GM12872 (cell line): Measurements from ENCODE around the gene KCNN4.

Experiments used
- TF ChIP-seq, protein P1 (sequence below): IDR thresholded peaks from 3 replicates; pipeline ENCODE4 v1.5.1; 2011; ENCODE audit warnings: low read depth, mild to moderate bottlenecking, low read length, moderate library complexity; ENCODE audit not compliant: insufficient read depth

The KCNN4 gene

DNA sequence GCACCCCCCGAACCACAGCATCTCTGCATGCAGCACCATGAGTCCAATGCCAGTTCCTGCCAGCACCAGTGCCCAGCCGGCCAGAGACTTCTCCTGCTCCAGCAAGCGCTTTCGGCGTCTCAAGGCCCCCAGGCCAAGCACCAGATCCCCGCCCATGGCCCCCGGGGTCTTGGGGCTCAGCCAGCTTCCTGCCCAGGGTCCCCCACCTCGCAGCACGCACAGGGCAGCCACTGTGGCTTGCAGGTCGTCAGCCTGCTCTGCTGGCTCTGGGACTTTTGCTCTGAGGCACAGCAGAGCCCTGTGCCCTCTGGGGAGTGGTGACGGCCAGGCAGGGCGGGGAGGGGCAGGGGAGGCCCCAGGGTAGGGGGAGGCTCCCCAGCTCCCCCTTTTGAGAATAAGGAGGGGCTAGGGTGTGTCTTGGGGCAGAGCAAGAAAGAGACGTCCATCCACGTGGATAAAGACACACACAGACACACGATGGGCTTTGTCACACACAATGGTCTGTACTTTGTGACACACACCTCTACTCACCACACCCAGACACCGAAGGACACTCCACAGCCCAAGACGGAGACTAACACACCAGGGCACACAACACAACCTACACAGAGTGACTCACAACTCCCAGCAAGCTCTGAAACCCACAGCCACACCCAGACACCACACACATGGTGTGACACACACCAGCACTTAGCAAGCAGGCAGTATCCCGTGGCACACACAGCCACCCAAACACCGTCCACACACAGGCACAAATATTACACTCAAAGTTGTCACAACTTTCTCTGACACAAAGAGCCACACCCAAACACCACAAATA is at the start of gene KCNN4:
Gene KCNN4, minus strand, starts transcription at position 268 of the 820 bp plus-strand sequence. Its CDS starts 112 bp downstream, at position 156.
- TF ChIP-seq, protein P1, sequence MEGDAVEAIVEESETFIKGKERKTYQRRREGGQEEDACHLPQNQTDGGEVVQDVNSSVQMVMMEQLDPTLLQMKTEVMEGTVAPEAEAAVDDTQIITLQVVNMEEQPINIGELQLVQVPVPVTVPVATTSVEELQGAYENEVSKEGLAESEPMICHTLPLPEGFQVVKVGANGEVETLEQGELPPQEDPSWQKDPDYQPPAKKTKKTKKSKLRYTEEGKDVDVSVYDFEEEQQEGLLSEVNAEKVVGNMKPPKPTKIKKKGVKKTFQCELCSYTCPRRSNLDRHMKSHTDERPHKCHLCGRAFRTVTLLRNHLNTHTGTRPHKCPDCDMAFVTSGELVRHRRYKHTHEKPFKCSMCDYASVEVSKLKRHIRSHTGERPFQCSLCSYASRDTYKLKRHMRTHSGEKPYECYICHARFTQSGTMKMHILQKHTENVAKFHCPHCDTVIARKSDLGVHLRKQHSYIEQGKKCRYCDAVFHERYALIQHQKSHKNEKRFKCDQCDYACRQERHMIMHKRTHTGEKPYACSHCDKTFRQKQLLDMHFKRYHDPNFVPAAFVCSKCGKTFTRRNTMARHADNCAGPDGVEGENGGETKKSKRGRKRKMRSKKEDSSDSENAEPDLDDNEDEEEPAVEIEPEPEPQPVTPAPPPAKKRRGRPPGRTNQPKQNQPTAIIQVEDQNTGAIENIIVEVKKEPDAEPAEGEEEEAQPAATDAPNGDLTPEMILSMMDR: no peak

DNA sequence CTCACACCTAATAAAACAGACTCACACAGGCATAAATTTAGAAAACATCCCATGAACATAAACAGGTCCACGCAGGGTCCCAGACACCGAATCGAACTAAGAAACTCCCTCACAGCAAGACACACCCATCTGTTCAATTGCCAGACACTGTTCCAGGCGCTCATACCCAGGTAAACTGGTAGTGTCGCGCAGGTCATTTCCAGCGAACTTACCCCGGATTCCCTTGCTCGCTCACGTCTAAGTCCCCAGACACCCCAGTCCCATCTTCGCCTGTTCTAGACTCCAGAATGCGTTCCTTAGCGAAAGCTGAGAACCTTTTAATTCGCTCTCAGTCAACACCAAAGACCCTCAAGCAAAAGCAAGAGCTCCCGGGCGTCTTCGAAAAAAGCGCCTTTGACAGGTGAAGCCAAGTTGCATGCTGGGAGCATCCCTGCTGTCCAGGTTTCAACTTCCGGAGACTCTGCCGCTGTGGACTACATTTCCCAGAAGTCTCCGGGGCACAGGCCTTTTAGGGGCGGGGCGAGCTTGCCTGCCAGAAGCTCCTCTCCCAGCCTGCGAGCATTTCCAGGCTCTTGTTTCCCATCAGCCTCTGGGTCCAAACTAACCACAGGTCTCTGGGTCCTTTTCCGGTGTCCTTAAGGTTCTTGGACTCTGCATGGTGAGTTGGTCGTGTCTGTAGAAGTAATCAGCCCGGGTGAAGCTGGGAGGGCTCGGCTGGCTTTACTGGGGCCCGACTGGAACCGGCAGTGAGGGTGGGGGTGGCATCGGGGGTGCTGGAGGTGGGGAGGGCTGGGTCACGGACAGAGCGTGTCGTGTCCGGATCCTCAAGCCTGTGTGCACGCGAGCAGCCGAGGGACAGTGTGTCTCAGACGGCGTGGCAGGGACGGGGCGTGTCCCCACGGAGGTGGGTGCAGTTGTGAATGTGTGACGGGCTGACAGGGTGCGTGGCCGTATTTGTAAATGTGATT is 46.3 kb upstream of the KCNN4 start, which contains the start of gene ZNF283:
Gene ZNF283, plus strand, starts transcription at position 535 of the 968 bp plus-strand sequence. CDS start 6,184 bp downstream, outside the sequence.
- TF ChIP-seq, protein P1: no peak

DNA sequence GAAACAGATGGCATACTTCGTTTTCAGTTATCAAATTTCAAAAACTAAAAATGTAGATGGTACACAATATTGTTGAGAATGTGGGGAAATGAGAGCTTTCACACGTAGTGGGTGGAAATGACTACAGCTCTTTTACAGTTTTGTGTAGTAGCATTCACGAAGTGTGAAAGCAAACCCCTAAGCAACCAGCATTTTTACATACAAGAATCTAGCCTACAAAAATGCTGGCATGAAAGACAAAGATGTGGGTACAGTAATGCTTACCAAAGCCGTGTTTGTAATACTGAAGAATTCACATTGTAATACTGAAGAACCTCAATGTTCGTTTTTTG is 40.1 kb upstream of the KCNN4 start:
- TF ChIP-seq, protein P1: no peak

DNA sequence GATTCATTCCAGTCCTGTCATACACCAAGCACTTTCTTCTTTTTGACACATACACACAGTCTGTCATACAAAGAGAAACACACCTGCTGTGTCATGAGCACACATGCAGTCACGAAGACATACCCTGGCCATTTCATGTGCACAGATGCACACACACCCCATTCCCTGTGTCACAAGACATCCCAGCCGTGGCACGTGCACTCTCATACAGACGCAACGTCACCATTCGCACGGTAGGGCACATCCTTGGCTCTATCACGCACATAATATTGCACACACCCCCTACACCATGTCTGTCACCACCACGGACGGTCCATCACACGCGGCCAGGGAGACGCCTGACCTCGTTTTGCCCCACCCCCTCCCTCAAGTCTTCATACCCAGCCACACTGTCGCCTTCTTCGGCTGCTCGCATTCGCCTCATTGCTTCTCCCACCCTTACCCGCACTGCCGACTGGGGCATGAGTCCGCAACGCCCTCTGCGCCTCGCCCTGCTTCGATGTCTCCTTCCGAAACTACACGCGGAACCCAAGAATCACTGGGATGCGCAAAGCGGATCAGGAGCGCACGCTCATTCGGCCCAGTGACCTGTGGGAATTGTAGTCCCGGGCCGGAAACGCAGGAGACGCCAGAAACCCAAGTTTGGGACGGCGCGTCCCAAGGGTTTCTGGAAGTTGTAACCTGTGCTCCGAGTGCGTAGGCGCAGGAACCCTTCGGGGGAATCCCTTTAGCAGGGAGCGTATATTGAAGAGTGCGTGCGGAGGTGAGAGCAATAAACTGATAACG is 39.5 kb upstream of the KCNN4 start:
- TF ChIP-seq, protein P1: no peak

DNA sequence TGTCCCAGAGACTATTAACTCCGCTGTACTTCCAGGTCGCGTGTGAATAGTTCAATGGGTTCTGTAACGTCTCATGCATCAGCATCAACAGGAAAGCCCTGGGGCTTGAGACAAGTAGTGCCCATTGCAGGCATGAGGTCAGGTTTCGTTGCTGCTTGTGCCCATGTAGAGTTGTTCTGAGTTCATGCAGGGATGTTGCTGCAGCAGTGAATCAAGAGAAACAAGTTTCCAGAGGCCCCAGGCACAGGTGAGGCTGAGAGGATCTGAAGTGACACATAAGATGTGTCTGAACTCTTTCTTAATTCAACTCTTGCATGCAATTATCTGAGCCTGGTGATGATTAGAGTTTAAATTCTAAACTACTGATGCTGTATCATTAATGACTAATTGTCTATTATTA is 37.7 kb upstream of the KCNN4 start:
- TF ChIP-seq, protein P1: no peak

DNA sequence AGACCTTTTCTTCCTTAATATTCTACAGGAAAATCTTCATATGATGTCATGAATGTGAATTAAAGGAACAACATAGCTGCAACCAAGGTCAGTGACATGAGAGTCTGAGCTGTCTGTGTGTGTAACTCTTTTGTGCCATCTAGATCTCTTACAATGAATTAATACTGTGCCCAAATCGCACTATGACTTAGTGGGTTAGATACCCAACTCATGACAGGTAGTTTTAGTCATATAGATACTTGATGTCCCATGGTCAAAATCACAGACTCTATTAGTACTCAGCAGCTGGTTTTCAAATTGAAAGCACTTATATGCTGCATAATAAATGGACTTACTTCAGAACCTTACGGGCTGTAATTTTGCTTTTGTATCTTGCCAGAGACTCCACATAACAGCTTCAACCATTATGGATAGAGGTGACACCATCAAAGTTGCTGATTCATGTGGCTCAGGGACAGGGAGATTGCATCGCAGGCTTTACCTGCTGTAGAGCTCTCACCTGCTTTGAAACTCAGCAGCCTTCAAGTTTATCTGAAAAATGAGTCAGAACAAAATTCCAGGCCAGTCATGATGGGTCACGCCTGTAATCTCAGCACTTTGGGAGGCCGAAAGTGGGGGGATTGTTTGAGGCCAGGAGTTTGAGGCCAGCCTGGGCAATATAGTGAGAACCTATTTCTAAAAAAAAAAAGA is 34.0 kb upstream of the KCNN4 start:
- TF ChIP-seq, protein P1: no peak
